SK-N-SH (cell line): ENCODE results near the gene FGF4. TPM values are rescaled to one million over a fixed set of nuclear protein-coding genes. Genes with fewer than 3 reads are reported as not detected.

ENCODE experiments used
- CTCF ChIA-PET: fragments of 300-600, 350-600 bp; formaldehyde crosslinking; extraction: SDS; loops from one replicate; lab custom pipeline; 2021; lab: Yijun Ruan, JAX
- POLR2A ChIA-PET: fragments of 350-600 bp; sonication (Branson Sonifier 250); formaldehyde crosslinking; extraction: SDS; loops from one replicate; lab custom pipeline; 2020; ENCODE audit warnings: antibody characterized with exemption, inconsistent platforms; lab: Yijun Ruan, JAX
- DNase-seq: peaks from one replicate; pipeline ENCODE4 v3.0.0; 2012
- H2AFZ ChIP-seq: fragments of 200-600 bp; sonication (generic); 2 replicates; pipeline ENCODE4 v1.8.1; 2016; ENCODE audit warnings: antibody characterized with exemption, mild to moderate bottlenecking, low read depth
- H3F3A ChIP-seq: fragments of 200-600 bp; sonication (generic); replicated peaks from 2 replicates; pipeline ENCODE3; 2016; ENCODE audit warnings: antibody characterized with exemption, mild to moderate bottlenecking; ENCODE audit not compliant: insufficient read depth
- H3K27ac ChIP-seq, 2 experiments: fragments of 200-500 bp in 1 of 2; fragments of 200-600 bp in 1 of 2; sonication (Bioruptor generic) in 1 of 2; sonication (generic), shearing (Covaris generic) in 1 of 2; 2 replicates each; pipeline versions ENCODE4 v1.5.1 to v1.6.1; 2014 to 2016; ENCODE audit warnings: low read depth in 2 of 2, inconsistent platforms in 1 of 2, low read length in 1 of 2, mild to moderate bottlenecking in 1 of 2, mixed read lengths in 1 of 2
- H3K27me3 ChIP-seq: fragments of 200-600 bp; sonication (generic), shearing (Covaris generic); 2 replicates; pipeline ENCODE4 v1.6.1; 2016; ENCODE audit warnings: mixed run types; ENCODE audit not compliant: insufficient read depth
- H3K36me3 ChIP-seq, 2 experiments: fragments of 200-500 bp in 1 of 2; fragments of 200-600 bp in 1 of 2; sonication (Bioruptor generic) in 1 of 2; sonication (generic) in 1 of 2; replicated peaks in 1 of 2; 2 replicates each; pipeline versions ENCODE3 to v1.5.1; 2014 to 2016; ENCODE audit warnings: low read length in 1 of 2, mild to moderate bottlenecking in 1 of 2; ENCODE audit not compliant: insufficient read depth in 2 of 2, control insufficient read depth in 1 of 2
- H3K4me1 ChIP-seq, 2 experiments: fragments of 200-500 bp in 1 of 2; fragments of 200-600 bp in 1 of 2; sonication (Bioruptor generic) in 1 of 2; sonication (generic), shearing (Covaris generic) in 1 of 2; 2 replicates each; pipeline versions ENCODE4 v1.5.1 to v1.6.1; 2014 to 2016; ENCODE audit warnings: low read depth in 1 of 2, low read length in 1 of 2, mixed run types in 1 of 2; ENCODE audit not compliant: insufficient read depth in 2 of 2, control insufficient read depth in 1 of 2
- H3K4me2 ChIP-seq: fragments of 200-600 bp; sonication (generic), shearing (Covaris generic); 2 replicates; pipeline ENCODE4 v1.6.1; 2017; ENCODE audit warnings: mixed run types
- H3K4me3 ChIP-seq, 2 experiments: fragments of 200-500 bp in 1 of 2; fragments of 200-600 bp in 1 of 2; sonication (Bioruptor generic) in 1 of 2; sonication (generic), shearing (Covaris generic) in 1 of 2; 2 replicates each; pipeline versions ENCODE4 v1.5.1 to v1.8.1; 2014 to 2016; ENCODE audit warnings: low read depth in 2 of 2, inconsistent platforms in 1 of 2, low read length in 1 of 2, mild to moderate bottlenecking in 1 of 2, mixed read lengths in 1 of 2, moderate library complexity in 1 of 2
- H3K79me2 ChIP-seq: fragments of 200-600 bp; sonication (generic); 2 replicates; pipeline ENCODE4 v1.8.1; 2017; ENCODE audit warnings: mild to moderate bottlenecking; ENCODE audit not compliant: insufficient read depth
- H3K9ac ChIP-seq: fragments of 200-600 bp; sonication (generic); 2 replicates; pipeline ENCODE4 v1.6.1; 2017; ENCODE audit warnings: mixed run types
- H3K9me2 ChIP-seq: fragments of 200-600 bp; sonication (generic); 2 replicates; pipeline ENCODE4 v1.6.1; 2017; ENCODE audit warnings: mixed run types
- H3K9me3 ChIP-seq: fragments of 200-600 bp; sonication (generic); 2 replicates; pipeline ENCODE4 v1.6.1; 2017; ENCODE audit warnings: mixed run types, mild to moderate bottlenecking, moderate library complexity
- H4K20me1 ChIP-seq: fragments of 200-600 bp; sonication (generic); 2 replicates; pipeline ENCODE4 v1.6.1; 2017; ENCODE audit warnings: mild to moderate bottlenecking, mixed run types; ENCODE audit not compliant: insufficient read depth
- EP300 ChIP-seq, 2 experiments: IDR thresholded peaks; 2 replicates each; pipeline versions ENCODE4 v1.4.0 to v1.6.1; 2012; ENCODE audit warnings: borderline replicate concordance in 1 of 2, low read depth in 1 of 2, low read length in 1 of 2
- RAD21 ChIP-seq: IDR thresholded peaks from 2 replicates; pipeline ENCODE4 v1.6.1; 2012; ENCODE audit warnings: mild to moderate bottlenecking, low read length
- SMC3 ChIP-seq: IDR thresholded peaks from 2 replicates; pipeline ENCODE4 v1.6.1; 2012; ENCODE audit warnings: low read depth, low read length, improper control_type of control experiment
- TAF1 ChIP-seq: IDR thresholded peaks from 2 replicates; pipeline ENCODE4 v1.6.1; 2012; ENCODE audit warnings: low read depth, mild to moderate bottlenecking, low read length, moderate library complexity, borderline replicate concordance
- WGBS: methylation state at CpG from one replicate; pipeline ENCODE4 v1.1.6; 2017; ENCODE audit warnings: low lambda C conversion rate; 5-methylcytosine and 5-hydroxymethylcytosine counted together
- polyA plus RNA-seq, 3 experiments: library from polyadenylated mRNA; depleted of rRNA; stranded (reverse); fragments of >200 nt; gene quantifications; 2 replicates each; pipeline ENCODE4 v1.2.3, GENCODE V29; 2012
- TF ChIP-seq, protein P1 (sequence below): IDR thresholded peaks from 2 replicates; pipeline ENCODE4 v1.4.0; 2012; ENCODE audit warnings: low read depth, borderline replicate concordance
- TF ChIP-seq, protein P2 (sequence below): fragments of 150-350 bp; IDR thresholded peaks from 2 replicates; pipeline ENCODE4 v1.6.1; 2017; ENCODE audit warnings: antibody characterized with exemption, low read length, low read depth, borderline replicate concordance
- TF ChIP-seq, protein P3 (sequence below): fragments of 200-600 bp; sonication (generic); IDR thresholded peaks from 2 replicates; pipeline ENCODE4 v1.6.1; 2017; ENCODE audit warnings: antibody characterized with exemption, mild to moderate bottlenecking, moderate library complexity

The FGF4 gene
- polyA plus RNA-seq, 1 of the 3 experiments (the other 2 are of a cell fraction) = not detected

DNA sequence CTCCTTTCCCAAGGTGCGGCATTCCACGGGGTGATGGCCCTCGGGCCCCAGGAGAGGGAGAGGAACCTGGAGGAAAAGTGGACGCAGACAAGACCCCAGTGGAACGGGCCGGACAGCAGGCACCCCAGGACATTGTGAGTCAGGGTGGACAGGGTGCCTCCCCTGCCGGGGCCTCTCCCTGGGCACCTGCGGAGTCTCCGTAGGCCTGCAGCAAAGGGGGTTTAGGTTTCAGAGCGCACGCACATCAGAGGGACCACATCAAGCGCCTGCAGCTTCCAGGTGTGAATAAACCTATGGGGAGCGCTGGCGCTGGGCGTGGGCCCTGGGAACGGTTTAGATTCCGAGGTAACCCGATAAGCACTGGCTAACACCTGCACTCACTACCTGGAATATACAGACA, 48.7 kb downstream of the FGF4 start (continued):
- TF ChIP-seq, protein P1, sequence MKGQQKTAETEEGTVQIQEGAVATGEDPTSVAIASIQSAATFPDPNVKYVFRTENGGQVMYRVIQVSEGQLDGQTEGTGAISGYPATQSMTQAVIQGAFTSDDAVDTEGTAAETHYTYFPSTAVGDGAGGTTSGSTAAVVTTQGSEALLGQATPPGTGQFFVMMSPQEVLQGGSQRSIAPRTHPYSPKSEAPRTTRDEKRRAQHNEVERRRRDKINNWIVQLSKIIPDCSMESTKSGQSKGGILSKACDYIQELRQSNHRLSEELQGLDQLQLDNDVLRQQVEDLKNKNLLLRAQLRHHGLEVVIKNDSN = no peak

DNA sequence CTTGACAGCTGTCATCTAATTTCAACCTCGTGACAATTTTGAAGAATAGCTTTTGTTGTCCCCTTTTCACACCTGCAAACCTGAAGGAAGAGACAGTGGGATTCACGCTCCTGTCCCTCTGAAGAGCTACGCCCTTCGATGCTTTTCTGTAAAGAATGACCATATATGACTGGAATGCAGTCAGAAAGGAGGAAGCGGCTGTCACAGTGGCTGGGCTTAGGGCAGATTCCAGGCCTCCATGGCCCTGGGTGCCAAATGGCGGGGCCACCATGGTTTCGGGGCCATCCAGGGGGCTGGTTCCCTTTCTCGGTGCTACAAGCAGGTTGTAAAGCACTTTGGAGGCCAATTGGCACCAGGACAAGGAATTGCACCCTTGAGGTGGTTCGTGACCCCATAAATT, 49.1 kb downstream of the FGF4 start:
- TF ChIP-seq EP300 (IDR thresholded peaks at IDR 0.05; ENCODE audit: borderline replicate concordance in 1 of 2, low read depth in 1 of 2, low read length in 1 of 2) (no peak), SMC3 (no peak)
- TF ChIP-seq, protein P2, sequence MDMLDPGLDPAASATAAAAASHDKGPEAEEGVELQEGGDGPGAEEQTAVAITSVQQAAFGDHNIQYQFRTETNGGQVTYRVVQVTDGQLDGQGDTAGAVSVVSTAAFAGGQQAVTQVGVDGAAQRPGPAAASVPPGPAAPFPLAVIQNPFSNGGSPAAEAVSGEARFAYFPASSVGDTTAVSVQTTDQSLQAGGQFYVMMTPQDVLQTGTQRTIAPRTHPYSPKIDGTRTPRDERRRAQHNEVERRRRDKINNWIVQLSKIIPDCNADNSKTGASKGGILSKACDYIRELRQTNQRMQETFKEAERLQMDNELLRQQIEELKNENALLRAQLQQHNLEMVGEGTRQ = no peak

DNA sequence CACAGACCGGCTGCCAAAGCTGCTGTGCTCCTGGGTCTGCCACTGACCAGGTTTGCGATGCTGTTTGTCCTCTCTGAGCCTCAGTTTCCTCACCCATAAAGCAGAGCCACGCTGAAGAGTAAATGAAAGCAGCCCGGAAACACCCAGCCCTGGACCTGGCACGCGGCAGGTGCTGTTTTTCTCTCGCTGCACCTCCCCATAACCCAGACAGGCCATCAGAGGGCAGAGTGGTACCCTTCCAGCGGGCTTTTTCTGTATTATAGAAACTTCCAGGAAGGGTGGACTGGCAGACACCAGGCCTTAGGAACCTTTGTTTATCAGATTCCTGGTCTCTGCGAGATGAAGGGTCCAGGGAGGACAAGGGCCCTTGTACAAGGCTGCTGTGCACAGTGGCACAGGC, 53.4 kb downstream of the FGF4 start:
- H3K9me2 ChIP-seq = no peaks in the 10 kb centered on the region
- DNase-seq = no peak
- H2AFZ ChIP-seq = no peak overlapping the region
- H3K4me3 ChIP-seq = no peak overlapping the region
- H3K27ac ChIP-seq = no peak overlapping the region
- no peaks in the 10 kb centered on the region for H3K9me3 ChIP-seq
- TF ChIP-seq RAD21 (peak; percentile 44), SMC3 (0 out of 2 replicates have a peak, but pooled peaks have one; percentile 4), TAF1 (no peak)
- TF ChIP-seq, protein P3, sequence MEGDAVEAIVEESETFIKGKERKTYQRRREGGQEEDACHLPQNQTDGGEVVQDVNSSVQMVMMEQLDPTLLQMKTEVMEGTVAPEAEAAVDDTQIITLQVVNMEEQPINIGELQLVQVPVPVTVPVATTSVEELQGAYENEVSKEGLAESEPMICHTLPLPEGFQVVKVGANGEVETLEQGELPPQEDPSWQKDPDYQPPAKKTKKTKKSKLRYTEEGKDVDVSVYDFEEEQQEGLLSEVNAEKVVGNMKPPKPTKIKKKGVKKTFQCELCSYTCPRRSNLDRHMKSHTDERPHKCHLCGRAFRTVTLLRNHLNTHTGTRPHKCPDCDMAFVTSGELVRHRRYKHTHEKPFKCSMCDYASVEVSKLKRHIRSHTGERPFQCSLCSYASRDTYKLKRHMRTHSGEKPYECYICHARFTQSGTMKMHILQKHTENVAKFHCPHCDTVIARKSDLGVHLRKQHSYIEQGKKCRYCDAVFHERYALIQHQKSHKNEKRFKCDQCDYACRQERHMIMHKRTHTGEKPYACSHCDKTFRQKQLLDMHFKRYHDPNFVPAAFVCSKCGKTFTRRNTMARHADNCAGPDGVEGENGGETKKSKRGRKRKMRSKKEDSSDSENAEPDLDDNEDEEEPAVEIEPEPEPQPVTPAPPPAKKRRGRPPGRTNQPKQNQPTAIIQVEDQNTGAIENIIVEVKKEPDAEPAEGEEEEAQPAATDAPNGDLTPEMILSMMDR = peak; percentile 34
- H3K4me2 ChIP-seq = no peak overlapping the region
- CTCF ChIA-PET = interaction anchor here (0.7 to 1.8 kb wide), 4 partner anchors 17 to 192 kb away, joined by 3 to 6 read pairs (median 5); partner anchors contain the start of gene FGF19
- no peaks in the 10 kb centered on the region for H3F3A ChIP-seq
- POLR2A ChIA-PET = no interaction called here
- H3K79me2 ChIP-seq = no peaks in the 10 kb centered on the region
- peaks cover 39% of the 10 kb centered on the region; the same call in 1 of the 2 replicates for H3K27me3 ChIP-seq
- H3K36me3 ChIP-seq = no peaks in the 10 kb centered on the region
- 53% methylated on average over 5 of the region's 9 CpGs for WGBS
- no peak overlapping the region for H3K9ac ChIP-seq
- H4K20me1 ChIP-seq = no peaks in the 10 kb centered on the region
- H3K4me1 ChIP-seq = no peaks in the 10 kb centered on the region; a peak in 1 of 4 replicates

More for the DNA sequence above, 49.1 kb downstream of the FGF4 start:
- DNase-seq = no peak
- Histone ChIP-seq H3F3A (no peaks in the 10 kb centered on the region), H2AFZ (no peak overlapping the region), H3K4me2 (no peak overlapping the region), H3K79me2 (no peaks in the 10 kb centered on the region), H3K9me3 (no peaks in the 10 kb centered on the region), H4K20me1 (no peaks in the 10 kb centered on the region), H3K4me1 (no peaks in the 10 kb centered on the region), H3K27ac (no peak overlapping the region), H3K4me3 (no peak overlapping the region), H3K36me3 (no peaks in the 10 kb centered on the region), H3K9ac (no peak overlapping the region), H3K27me3 (peaks cover 37% of the 10 kb centered on the region; the same call in 1 of the 2 replicates), H3K9me2 (no peaks in the 10 kb centered on the region)
- ChIA-PET CTCF (interaction anchor here (2.5 kb wide), 2 partner anchors 9 to 21 kb away, joined by 6 to 7 read pairs; no protein-coding TSS in a partner anchor), POLR2A (no interaction called here)
- 70% methylated on average over 6 of the region's 9 CpGs for WGBS
